HPDE6-E6E7 (cell line): Measurements from ENCODE around the gene E2F4.

Experiments
- DNase-seq: peaks from one replicate; pipeline ENCODE4 v3.0.0; 2011; ENCODE audit warnings: missing footprints; ENCODE audit errors: extremely low spot score

The E2F4 gene

GRCh38 chr16:67157892-67158635, 33.9 kb upstream of the E2F4 start:
- no peak for DNase-seq

GRCh38 chr16:67158637-67159600, 33.0 kb upstream of the E2F4 start:
- DNase-seq = no peak

- no peak for DNase-seq
Measured at GRCh38 chr16:67161595-67162058, 30.3 kb upstream of the E2F4 start.

DNA sequence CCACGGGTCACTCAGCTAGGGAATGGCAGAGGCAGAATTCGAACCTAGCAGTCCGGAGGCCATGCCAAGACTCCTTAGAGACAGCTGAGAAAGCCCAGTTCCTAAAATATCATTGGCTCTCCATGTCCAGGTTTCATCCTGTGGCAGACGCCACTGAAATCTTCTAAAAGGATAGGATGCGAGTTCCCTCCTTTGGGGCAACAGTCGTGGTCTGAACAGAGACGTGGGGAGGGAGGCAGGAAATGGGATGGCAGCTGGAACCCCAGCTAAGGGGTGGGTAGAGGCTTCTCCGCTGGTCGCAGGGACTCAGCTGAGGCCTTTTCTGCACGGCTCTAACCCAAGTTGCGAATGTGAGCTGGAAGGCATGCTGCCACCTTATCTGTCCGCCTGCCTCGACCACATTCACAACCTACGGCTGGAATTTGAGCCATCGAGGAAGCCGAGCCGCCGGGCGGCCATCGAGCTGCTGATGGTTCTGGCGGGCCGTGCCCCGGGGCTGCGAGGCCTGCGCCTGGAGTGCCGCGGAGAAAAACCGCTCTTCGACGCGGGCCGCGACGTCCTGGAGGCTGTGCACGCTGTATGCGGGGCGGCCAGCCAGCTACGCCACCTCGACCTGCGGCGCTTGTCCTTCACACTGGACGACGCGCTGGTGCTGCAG, 29.3 kb upstream of the E2F4 start:
- no peak for DNase-seq

DNA sequence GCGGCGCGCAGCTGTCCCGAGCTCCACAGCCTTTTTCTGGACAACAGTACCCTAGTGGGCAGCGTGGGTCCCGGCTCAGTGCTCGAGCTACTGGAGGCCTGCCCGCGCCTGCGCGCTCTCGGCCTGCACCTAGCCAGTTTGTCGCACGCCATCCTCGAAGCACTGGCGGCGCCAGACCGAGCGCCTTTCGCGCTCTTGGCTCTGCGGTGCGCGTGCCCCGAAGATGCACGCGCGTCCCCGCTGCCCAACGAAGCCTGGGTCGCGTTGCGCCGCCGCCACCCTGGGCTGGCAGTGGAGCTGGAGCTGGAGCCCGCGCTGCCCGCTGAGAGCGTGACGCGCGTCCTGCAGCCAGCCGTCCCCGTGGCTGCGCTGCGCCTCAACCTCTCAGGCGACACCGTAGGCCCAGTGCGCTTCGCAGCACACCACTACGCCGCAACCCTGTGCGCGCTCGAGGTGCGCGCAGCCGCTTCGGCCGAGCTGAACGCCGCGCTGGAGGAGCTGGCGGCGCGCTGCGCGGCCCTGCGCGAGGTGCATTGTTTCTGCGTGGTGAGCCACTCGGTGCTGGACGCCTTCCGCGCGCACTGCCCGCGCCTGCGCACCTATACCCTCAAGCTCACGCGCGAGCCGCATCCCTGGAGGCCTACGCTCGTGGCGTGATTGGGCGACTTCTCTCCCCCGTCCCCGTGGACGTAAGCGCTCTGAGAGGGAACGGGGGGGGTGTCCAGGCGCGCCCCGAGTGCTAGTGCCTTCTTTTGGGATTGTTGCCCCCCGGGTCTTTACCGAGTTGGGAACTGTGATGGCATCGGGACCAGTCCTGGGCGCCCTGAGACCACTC, 28.6 kb upstream of the E2F4 start:
- DNase-seq = no peak

GRCh38 chr16:67163999-67164558, 27.9 kb upstream of the E2F4 start:
- DNase-seq = no peak

DNA sequence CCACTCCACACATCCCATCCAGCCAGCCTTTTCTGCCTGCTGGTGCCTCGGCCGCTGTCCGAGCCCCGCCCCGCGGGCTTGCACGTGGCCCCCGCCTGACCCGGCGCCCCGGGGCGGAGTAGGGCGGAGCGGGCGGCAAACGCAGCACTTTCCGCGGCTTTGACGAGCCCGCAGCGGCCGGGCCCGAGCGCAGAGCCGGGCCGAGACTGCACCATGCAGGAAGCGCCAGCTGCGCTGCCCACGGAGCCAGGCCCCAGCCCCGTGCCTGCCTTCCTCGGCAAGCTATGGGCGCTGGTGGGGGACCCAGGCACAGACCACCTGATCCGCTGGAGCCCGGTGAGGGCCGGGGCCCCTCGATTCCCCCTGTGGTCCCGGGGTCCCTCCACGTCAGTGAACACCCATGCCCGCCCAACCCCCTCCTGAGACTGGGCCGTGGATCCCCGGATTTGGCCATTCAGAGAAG, 27.3 kb upstream of the E2F4 start, which contains the start of gene HSF4:
HSF4 (plus strand) TSS at position 147 of the 463 bp plus-strand sequence; CDS start at position 214, 67 bp downstream.
- DNase-seq = no peak

DNA sequence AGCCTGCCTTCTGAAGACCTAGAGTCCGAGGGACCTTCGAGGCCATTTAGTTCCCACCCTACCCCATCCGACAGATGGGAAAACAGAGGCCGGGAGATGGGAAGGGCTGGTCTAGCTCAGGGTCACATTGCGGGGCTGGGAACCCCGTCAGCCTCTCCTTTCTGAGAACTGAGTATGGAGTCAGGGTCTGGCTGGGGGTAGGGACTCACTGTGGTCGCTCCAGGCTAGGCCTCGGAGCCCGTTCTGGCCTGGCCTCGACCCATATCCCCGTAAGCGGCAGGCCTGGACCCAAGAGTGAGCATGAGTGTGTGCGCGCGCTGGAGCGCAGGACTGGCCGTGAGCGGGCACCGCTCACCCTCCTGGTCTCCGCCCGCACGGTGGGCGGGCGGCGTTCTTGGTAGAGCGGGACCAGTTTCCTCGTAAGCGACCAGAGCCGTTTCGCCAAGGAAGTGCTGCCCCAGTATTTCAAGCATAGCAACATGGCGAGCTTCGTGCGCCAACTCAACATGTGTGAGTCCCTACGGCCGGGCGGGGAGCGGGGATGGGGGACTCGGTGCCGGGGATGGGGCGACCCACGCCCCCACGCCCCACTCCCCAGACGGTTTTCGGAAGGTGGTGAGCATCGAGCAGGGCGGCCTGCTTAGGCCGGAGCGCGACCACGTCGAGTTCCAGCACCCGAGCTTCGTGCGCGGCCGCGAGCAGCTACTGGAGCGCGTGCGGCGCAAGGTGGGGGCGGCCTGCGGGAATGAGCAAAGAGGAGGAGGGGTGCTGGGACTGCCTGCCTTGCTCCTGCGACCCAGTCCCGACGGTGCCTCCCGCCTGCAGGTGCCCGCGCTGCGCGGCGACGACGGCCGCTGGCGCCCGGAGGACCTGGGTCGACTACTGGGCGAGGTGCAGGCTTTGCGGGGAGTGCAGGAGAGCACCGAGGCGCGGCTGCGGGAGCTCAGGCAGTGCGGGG, 26.6 kb upstream of the E2F4 start:
- DNase-seq = no peak

DNA sequence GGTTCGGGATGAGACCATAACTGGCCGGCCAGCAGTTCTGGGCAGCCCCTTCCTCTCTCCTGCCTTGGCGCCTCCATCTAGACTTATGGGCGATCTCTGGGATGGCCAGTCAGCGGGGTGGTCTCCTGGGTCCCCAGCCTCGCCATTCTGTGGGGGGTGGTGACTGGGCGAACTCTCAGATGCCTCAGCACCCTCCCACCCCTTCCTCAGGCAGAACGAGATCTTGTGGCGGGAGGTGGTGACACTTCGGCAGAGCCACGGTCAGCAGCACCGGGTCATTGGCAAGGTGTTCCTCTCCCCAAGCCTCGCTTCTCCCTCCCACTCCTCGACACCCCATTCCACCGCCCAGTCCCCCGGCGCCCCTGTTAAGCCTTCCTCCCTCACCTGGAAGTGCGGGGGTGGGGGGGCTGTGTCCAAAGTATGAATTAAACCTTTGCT, 25.8 kb upstream of the E2F4 start:
- no peak for DNase-seq

GRCh38 chr16:67166598-67167168, 25.3 kb upstream of the E2F4 start:
- DNase-seq = no peak

DNA sequence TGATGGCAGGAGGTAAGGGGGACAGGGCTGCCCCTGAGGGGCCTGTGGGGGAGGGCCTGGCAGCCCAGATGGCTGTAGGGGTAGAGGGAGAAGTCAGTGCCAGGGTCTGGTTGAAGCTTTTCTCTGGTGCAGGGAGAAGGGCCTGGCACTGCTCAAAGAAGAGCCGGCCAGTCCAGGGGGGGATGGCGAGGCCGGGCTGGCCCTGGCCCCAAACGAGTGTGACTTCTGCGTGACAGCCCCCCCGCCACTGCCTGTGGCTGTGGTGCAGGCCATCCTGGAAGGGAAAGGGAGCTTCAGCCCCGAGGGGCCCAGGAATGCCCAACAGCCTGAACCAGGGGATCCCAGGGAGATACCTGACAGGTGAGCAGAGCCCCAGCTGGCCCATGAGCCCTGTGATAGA, 24.4 kb upstream of the E2F4 start:
- no peak for DNase-seq

GRCh38 chr16:67169011-67169451, 22.9 kb upstream of the E2F4 start:
- DNase-seq = no peak

GRCh38 chr16:67169642-67170167, 22.2 kb upstream of the E2F4 start:
- DNase-seq = no peak

DNA sequence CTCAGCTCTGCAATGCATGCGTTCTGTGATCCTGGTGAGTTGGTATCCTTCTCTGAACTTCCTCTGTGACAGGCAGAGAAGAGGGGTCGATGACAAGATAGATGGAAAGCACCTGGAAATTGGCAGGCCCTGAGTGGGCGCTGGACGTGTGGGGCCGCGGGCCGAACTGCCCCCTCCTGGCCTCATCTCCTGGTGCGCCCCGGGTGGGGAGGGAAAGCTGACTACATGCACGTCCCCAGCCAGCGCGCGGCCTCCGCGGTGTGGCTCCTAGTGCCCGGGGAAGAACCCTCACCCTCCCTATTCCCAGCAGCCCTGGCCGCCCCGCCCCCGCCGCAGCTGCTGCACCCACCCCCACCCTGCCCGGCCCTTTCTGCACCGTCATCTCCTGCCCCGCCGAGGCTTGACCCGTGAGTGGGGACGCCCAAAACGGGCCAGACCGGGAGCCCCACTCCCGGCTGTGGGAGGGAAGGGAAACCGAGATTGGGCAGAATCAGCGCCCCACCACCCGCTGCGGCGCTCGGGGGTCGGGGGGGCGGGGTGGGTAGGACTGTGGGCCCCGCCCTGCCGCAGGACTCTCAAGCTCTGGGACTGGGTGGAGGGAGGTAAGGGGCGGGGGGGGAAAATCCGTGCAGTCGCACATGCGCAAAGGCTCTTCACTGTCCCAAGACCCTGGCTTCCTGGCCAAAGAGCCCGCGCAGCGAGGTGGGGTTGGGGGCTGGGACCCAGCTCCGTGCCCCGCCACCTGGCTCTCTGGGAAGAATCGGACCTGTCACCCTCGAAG, 21.6 kb upstream of the E2F4 start, which contains the start of gene NOL3:
NOL3 (plus strand) TSS at position 371 of the 781 bp plus-strand sequence.
- peak; percentile 78 for DNase-seq

DNA sequence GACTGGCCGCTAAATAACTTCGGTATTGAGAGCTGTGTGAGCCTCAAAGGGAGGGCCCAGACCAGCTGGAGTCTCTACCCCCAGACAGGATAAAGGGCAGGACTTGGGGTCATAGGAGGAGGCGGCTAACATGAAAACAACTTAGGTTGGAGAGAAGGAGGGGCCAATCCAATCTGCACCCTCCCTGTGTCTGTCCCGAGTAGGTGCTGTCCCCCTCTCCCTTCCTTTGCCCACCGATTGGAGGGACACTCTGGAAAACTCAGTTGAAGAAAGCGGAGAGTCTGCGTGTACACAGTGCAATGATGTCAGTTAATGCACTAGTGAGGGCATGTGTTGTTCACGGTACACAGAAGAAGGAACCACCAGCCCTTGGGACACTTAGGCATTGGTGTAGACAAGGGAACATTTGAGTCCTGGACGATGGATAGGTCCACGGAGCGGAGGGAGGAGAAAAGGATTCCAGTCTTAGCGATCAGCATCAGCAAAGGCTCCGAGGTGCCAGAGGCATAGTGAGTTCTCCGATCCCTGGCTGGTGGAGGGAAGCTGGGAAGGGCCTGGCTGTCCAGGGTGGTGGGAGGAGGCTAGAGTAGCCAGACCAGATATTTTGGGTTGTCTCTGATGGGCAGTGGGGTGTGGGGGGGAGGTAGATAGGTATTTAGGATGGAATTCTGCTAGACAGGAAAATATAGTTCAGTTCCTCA, 20.9 kb upstream of the E2F4 start:
- DNase-seq = no peak

DNA sequence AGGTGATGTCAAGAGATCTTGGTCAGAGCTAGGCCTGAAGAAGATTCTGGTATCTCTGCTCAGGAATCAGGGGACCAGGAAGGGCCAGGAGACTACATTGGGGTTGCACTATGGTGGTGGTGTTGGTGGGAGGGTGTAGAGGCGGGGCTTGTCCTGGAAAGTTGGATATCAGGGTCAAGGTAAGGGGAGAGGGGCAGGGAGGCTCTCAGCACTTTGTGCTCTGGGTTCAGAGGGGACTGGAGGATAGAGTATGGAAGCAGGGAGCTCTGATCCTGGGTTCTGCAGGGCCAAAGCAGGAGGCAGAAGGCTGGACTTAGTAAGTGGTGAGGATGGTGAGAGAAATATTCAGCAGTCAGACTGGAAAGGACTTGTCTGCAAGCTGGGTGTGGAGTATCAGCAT, 18.6 kb upstream of the E2F4 start:
- DNase-seq = no peak
